ENCODE data around the gene EFCC1.
A peak's percentile ranks its signal among the peaks of the same experiment; 100 is the strongest.

EFCC1 gene

GRCh38 chr3:129014793-129015345 lies 13.8 kb downstream of the EFCC1 start:
- DNase-seq (ENCODE audit: low read depth) = no peak

- DNase-seq (ENCODE audit: low read depth) = no peak
Observed at GRCh38 chr3:129015388-129016105, 14.4 kb downstream of the EFCC1 start.

GRCh38 chr3:129016356-129016719 lies 15.2 kb downstream of the EFCC1 start:
- peak; percentile 43 for DNase-seq (ENCODE audit: low read depth)

GRCh38 chr3:129016720-129017483 lies 15.8 kb downstream of the EFCC1 start:
- no peak for DNase-seq (ENCODE audit: low read depth)

- no peak for DNase-seq (ENCODE audit: low read depth)
Observed at GRCh38 chr3:129017484-129017899, 16.4 kb downstream of the EFCC1 start.

- DNase-seq (ENCODE audit: low read depth) = no peak
Observed at GRCh38 chr3:129018271-129018670, 17.2 kb downstream of the EFCC1 start.

- DNase-seq (ENCODE audit: low read depth) = no peak
Observed at GRCh38 chr3:129018751-129019150, 17.6 kb downstream of the EFCC1 start.

- DNase-seq (ENCODE audit: low read depth) = no peak
Observed at GRCh38 chr3:129019266-129019665, 18.2 kb downstream of the EFCC1 start.

- no peak for DNase-seq (ENCODE audit: low read depth)
Observed at GRCh38 chr3:129020691-129021090, 19.6 kb downstream of the EFCC1 start.

- DNase-seq (ENCODE audit: low read depth) = no peak
Observed at GRCh38 chr3:129021140-129021551, 20.0 kb downstream of the EFCC1 start.

- no peak for DNase-seq (ENCODE audit: low read depth)
Observed at GRCh38 chr3:129022114-129023007, 21.3 kb downstream of the EFCC1 start.

- no peak for DNase-seq (ENCODE audit: low read depth)
Observed at GRCh38 chr3:129023008-129023358, 21.9 kb downstream of the EFCC1 start.

GRCh38 chr3:129023909-129024308 lies 22.8 kb downstream of the EFCC1 start:
- no peak for DNase-seq (ENCODE audit: low read depth)

- DNase-seq (ENCODE audit: low read depth) = no peak
Observed at GRCh38 chr3:129025108-129025507, 24.0 kb downstream of the EFCC1 start.

- no peak for DNase-seq (ENCODE audit: low read depth)
Observed at GRCh38 chr3:129025691-129026435, 24.8 kb downstream of the EFCC1 start.

- DNase-seq (ENCODE audit: low read depth) = peak; percentile 87
Observed at GRCh38 chr3:129026728-129027543, 25.8 kb downstream of the EFCC1 start.

- no peak for DNase-seq (ENCODE audit: low read depth)
Observed at GRCh38 chr3:129027544-129027880, 26.4 kb downstream of the EFCC1 start.

GRCh38 chr3:129028866-129029265 lies 27.8 kb downstream of the EFCC1 start:
- DNase-seq (ENCODE audit: low read depth) = no peak

GRCh38 chr3:129030611-129031010 lies 29.5 kb downstream of the EFCC1 start:
- no peak for DNase-seq (ENCODE audit: low read depth)

GRCh38 chr3:129031476-129032215 lies 30.5 kb downstream of the EFCC1 start:
- no peak for DNase-seq (ENCODE audit: low read depth)

Data from T follicular helper cell (primary cell).